HEK293 (cell line): ENCODE results near the gene TRAF3IP3.

Experiments used
- CTCF ChIA-PET: fragments of 350-600 bp; formaldehyde crosslinking; extraction: SDS; loops from one replicate; lab custom pipeline; 2021; ENCODE audit warnings: antibody characterized with exemption; lab: Yijun Ruan, JAX
- POLR2A ChIA-PET: fragments of 300-600 bp; formaldehyde crosslinking; extraction: SDS; loops from one replicate; lab custom pipeline; 2020; ENCODE audit warnings: antibody characterized with exemption, inconsistent platforms; lab: Yijun Ruan, JAX
- H3K27ac ChIP-seq: fragments of 200-500 bp; sonication (Bioruptor generic); 2 replicates; pipeline ENCODE4 v1.5.1; 2014; ENCODE audit warnings: low read depth, low read length, control low read depth, inconsistent platforms; ENCODE audit errors: extremely low read depth
- H3K36me3 ChIP-seq, 2 experiments: fragments of 200-500 bp in 1 of 2; sonication (Bioruptor generic) in 1 of 2; 1 replicate in 1 of 2; 2 replicates in 1 of 2; pipeline ENCODE4 v1.5.1; 2014 to 2017; ENCODE audit warnings: inconsistent platforms in 2 of 2, low read length in 2 of 2; ENCODE audit not compliant: control insufficient read depth in 2 of 2, insufficient read depth in 1 of 2
- H3K4me1 ChIP-seq: fragments of 200-500 bp; sonication (Bioruptor generic); 2 replicates; pipeline ENCODE4 v1.5.1; 2014; ENCODE audit warnings: mild to moderate bottlenecking, low read length, inconsistent platforms; ENCODE audit not compliant: control insufficient read depth, insufficient read depth
- H3K4me3 ChIP-seq: 2 replicates; pipeline ENCODE4 v1.5.1; 2011; ENCODE audit warnings: low read depth, mild to moderate bottlenecking, control low read depth, low read length, moderate library complexity
- H3K9me3 ChIP-seq: fragments of 200-500 bp; sonication (Bioruptor generic); 2 replicates; pipeline ENCODE4 v1.5.1; 2014; ENCODE audit warnings: low read depth, low read length, inconsistent platforms; ENCODE audit not compliant: control insufficient read depth, insufficient read depth
- FEZF1 ChIP-seq: fragments of 450-650 bp; formaldehyde crosslinking; IDR thresholded peaks from 2 replicates; pipeline ENCODE4 v1.5.1; 2016; ENCODE audit warnings: missing biosample characterization, missing genetic modification characterization
- GFI1B ChIP-seq: fragments of 450-650 bp; formaldehyde crosslinking; IDR thresholded peaks from 2 replicates; pipeline ENCODE4 v1.5.1; 2016; ENCODE audit warnings: missing biosample characterization, missing genetic modification characterization
- OSR2 ChIP-seq: fragments of 450-650 bp; formaldehyde crosslinking; IDR thresholded peaks from 2 replicates; pipeline ENCODE4 v1.5.1; 2016; ENCODE audit warnings: missing biosample characterization, missing genetic modification characterization
- PRDM10 ChIP-seq: fragments of 450-650 bp; formaldehyde crosslinking; IDR thresholded peaks from 2 replicates; pipeline ENCODE4 v1.5.1; 2016; ENCODE audit warnings: missing biosample characterization, missing genetic modification characterization
- SCRT1 ChIP-seq: fragments of 450-650 bp; formaldehyde crosslinking; IDR thresholded peaks from 2 replicates; pipeline ENCODE4 v1.5.1; 2016; ENCODE audit warnings: missing biosample characterization, missing genetic modification characterization, borderline replicate concordance
- TRIM28 ChIP-seq: IDR thresholded peaks from 2 replicates; pipeline ENCODE4 v1.6.1; 2011; ENCODE audit warnings: low read length, control low read depth, borderline replicate concordance
- ZEB2 ChIP-seq: fragments of 450-650 bp; formaldehyde crosslinking; IDR thresholded peaks from 2 replicates; pipeline ENCODE4 v1.5.1; 2016; ENCODE audit warnings: missing biosample characterization, missing genetic modification characterization
- ZFP37 ChIP-seq: fragments of 450-650 bp; formaldehyde crosslinking; IDR thresholded peaks from 2 replicates; pipeline ENCODE4 v1.5.1; 2016; ENCODE audit warnings: missing biosample characterization, missing genetic modification characterization
- ZNF114 ChIP-seq: fragments of 450-650 bp; formaldehyde crosslinking; IDR thresholded peaks from 2 replicates; pipeline ENCODE4 v1.5.0; 2017; ENCODE audit warnings: missing biosample characterization, missing genetic modification characterization
- ZNF121 ChIP-seq: fragments of 450-650 bp; formaldehyde crosslinking; IDR thresholded peaks from 2 replicates; pipeline ENCODE4 v1.5.1; 2016; ENCODE audit warnings: missing biosample characterization, missing genetic modification characterization
- ZNF16 ChIP-seq: fragments of 450-650 bp; formaldehyde crosslinking; IDR thresholded peaks from 2 replicates; pipeline ENCODE4 v1.5.1; 2016; ENCODE audit warnings: low read depth, missing biosample characterization, missing genetic modification characterization
- ZNF426 ChIP-seq: fragments of 450-650 bp; formaldehyde crosslinking; IDR thresholded peaks from 2 replicates; pipeline ENCODE4 v1.5.1; 2017; ENCODE audit warnings: missing biosample characterization, missing genetic modification characterization, mild to moderate bottlenecking, inconsistent platforms, moderate library complexity
- ZNF449 ChIP-seq: fragments of 450-650 bp; formaldehyde crosslinking; IDR thresholded peaks from 2 replicates; pipeline ENCODE4 v1.5.1; 2017; ENCODE audit warnings: missing biosample characterization, mild to moderate bottlenecking, missing genetic modification characterization, moderate library complexity
- ZNF473 ChIP-seq: fragments of 450-650 bp; formaldehyde crosslinking; IDR thresholded peaks from 2 replicates; pipeline ENCODE4 v1.5.1; 2017; ENCODE audit warnings: missing biosample characterization, missing genetic modification characterization
- ZNF529 ChIP-seq: fragments of 450-650 bp; formaldehyde crosslinking; IDR thresholded peaks from 2 replicates; pipeline ENCODE4 v1.5.1; 2017; ENCODE audit warnings: missing genetic modification characterization, missing biosample characterization; ENCODE audit not compliant: insufficient replicate concordance
- ZNF555 ChIP-seq: fragments of 450-650 bp; formaldehyde crosslinking; conservative IDR thresholded peaks from 2 replicates; pipeline ENCODE4 v1.5.1; 2017; ENCODE audit warnings: missing biosample characterization, mild to moderate bottlenecking, missing genetic modification characterization, inconsistent platforms
- ZNF560 ChIP-seq: fragments of 450-650 bp; formaldehyde crosslinking; IDR thresholded peaks from 2 replicates; pipeline ENCODE4 v1.5.1; 2017; ENCODE audit warnings: missing biosample characterization, missing genetic modification characterization, borderline replicate concordance
- ZNF561 ChIP-seq: fragments of 450-650 bp; IDR thresholded peaks from 2 replicates; pipeline ENCODE4 v1.5.1; 2018; ENCODE audit warnings: missing biosample characterization, missing genetic modification characterization, borderline replicate concordance
- ZNF776 ChIP-seq: fragments of 450-650 bp; formaldehyde crosslinking; IDR thresholded peaks from 2 replicates; pipeline ENCODE4 v1.5.0; 2017; ENCODE audit warnings: missing biosample characterization, missing genetic modification characterization, borderline replicate concordance
- ZNF837 ChIP-seq: fragments of 450-650 bp; formaldehyde crosslinking; IDR thresholded peaks from 2 replicates; pipeline ENCODE4 v1.5.1; 2016; ENCODE audit warnings: missing biosample characterization, missing genetic modification characterization
- ZSCAN23 ChIP-seq: fragments of 450-650 bp; formaldehyde crosslinking; IDR thresholded peaks from 2 replicates; pipeline ENCODE4 v1.5.1; 2016; ENCODE audit warnings: missing biosample characterization, missing genetic modification characterization

TRAF3IP3 gene

GRCh38 chr1:209785592-209785991 lies 29.7 kb downstream of the TRAF3IP3 start:
- H3K36me3 ChIP-seq: peaks cover 0 to 21% of the 10 kb centered on the region in 2 experiments; a peak in 2 of 3 replicates
- H3K4me1 ChIP-seq: no peaks in the 10 kb centered on the region
- ChIA-PET CTCF (interaction anchor here (0.6 to 1.1 kb wide), 3 partner anchors 12 to 1562 kb away, joined by 3 read pairs; partner anchors contain the start of gene UTP25), POLR2A (interaction anchor here (0.5 kb wide), 1 partner anchor 26 kb away, joined by 4 read pairs; no protein-coding TSS in a partner anchor)
- H3K4me3 ChIP-seq: no peak overlapping the region
- H3K9me3 ChIP-seq: no peaks in the 10 kb centered on the region
- no peak overlapping the region for H3K27ac ChIP-seq
- TF ChIP-seq ZNF121: no peak
- TF ChIP-seq ZNF473 (tag by site-specific recombination): no peak
- no peak for TF ChIP-seq FEZF1 (tag by site-specific recombination)
- no peak for TF ChIP-seq ZNF426 (tag by site-specific recombination)
- TF ChIP-seq ZNF776: no peak

DNA sequence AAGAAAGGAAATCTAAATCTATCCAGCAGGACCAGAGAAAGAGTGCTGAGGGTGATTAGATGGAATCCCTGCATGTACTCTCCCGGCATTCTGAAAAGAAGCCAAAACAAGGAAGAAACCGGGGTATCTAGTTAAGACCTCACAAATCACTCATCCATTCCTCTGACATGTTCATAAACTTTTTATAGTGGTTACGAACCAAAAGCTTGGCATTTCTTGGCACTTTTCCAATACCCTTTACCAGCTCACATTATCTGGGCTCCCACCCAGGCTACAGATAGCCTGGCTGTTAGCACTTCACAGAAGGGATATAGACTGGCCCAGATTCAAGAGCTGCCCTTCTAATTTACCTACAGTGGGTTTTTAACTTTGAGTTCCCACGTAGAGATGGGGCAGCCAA lies 30.3 kb downstream of the TRAF3IP3 start:
- Histone ChIP-seq H3K27ac (no peak overlapping the region), H3K4me3 (no peak overlapping the region), H3K9me3 (no peaks in the 10 kb centered on the region), H3K4me1 (no peaks in the 10 kb centered on the region), H3K36me3 (peaks cover 0 to 20% of the 10 kb centered on the region in 2 experiments; a peak in 2 of 3 replicates)
- no peak for TF ChIP-seq ZEB2 (tag by site-specific recombination)
- no peak for TF ChIP-seq ZNF560
- TF ChIP-seq ZNF837: no peak
- no peak for TF ChIP-seq ZNF529 (tag by site-specific recombination)
- TF ChIP-seq ZSCAN23 (tag by site-specific recombination): no peak
- no peak for TF ChIP-seq ZNF114 (tag by site-specific recombination)
- TF ChIP-seq SCRT1: no peak
- TF ChIP-seq ZFP37 (tag by site-specific recombination): no peak
- no peak for TF ChIP-seq TRIM28
- ChIA-PET POLR2A (no interaction called here), CTCF (interaction anchor here (0.6 to 1.1 kb wide), 4 partner anchors 13 to 269 kb away, joined by 3 read pairs; partner anchors contain the start of gene UTP25)

GRCh38 chr1:209787551-209787950 lies 31.7 kb downstream of the TRAF3IP3 start:
- ChIA-PET CTCF (interaction anchor here (0.9 to 1.7 kb wide), 2 partner anchors 10 to 35 kb away, joined by 4 read pairs; no protein-coding TSS in a partner anchor), POLR2A (interaction anchor here (0.6 to 1.3 kb wide), 2 partner anchors 18 to 28 kb away, joined by 3 read pairs; partner anchors contain the start of gene IRF6)
- Histone ChIP-seq H3K4me3 (no peak overlapping the region), H3K9me3 (no peaks in the 10 kb centered on the region), H3K27ac (no peak overlapping the region), H3K36me3 (peaks cover 0 to 9% of the 10 kb centered on the region in 2 experiments; a peak in 2 of 3 replicates), H3K4me1 (no peaks in the 10 kb centered on the region)
- no peak for TF ChIP-seq ZNF561
- TF ChIP-seq PRDM10 (tag by site-specific recombination): no peak
- no peak for TF ChIP-seq ZNF555 (tag by site-specific recombination)
- TF ChIP-seq GFI1B (tag by site-specific recombination): no peak
- no peak for TF ChIP-seq ZNF16 (tag by site-specific recombination)
- TF ChIP-seq ZNF449 (tag by site-specific recombination): no peak
- no peak for TF ChIP-seq OSR2 (tag by site-specific recombination)
